DMS153 (cell line): ENCODE data around the gene COL1A1.
A peak's percentile ranks its signal among the peaks of the same experiment; 100 is the strongest.

Source experiments
- DNase-seq: peaks from one replicate; lab custom pipeline; 2025; lab: John Stamatoyannopoulos, UW

Gene COL1A1

DNA sequence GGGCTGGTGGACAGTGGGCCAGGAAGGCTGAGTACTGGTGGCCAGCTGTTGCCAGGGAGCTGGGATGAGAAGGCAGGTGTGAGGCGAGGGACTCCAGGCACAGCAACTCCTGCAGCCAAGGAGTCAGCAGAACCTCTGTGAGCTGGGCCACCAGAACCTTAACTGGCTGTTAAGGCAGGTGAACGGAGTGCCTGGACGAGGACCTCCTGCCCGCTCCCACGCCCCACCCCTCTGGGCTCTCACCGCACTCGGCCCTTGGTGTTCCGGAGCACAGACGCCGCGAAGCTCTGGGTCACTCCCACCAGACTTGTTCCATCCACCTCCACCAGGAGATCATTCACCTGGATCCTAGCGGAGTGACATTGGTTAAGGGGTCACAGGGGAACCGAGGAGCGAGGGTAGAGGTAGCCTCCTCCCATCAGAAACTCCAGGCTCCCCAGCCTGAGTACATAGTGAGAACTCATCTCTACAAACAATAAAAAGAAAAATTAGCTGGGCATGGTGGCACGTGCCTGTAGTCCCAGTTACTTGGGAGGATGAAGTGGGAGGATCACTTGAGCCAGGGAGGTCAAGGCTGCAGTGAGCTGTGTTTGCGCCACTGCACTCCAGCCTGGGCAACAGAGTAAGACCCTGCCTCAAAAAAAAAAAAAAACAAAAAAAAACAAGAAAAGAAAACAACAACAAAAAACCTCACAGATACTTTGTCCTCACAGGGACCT, 60.2 kb downstream of the COL1A1 start:
- no peak for DNase-seq

DNA sequence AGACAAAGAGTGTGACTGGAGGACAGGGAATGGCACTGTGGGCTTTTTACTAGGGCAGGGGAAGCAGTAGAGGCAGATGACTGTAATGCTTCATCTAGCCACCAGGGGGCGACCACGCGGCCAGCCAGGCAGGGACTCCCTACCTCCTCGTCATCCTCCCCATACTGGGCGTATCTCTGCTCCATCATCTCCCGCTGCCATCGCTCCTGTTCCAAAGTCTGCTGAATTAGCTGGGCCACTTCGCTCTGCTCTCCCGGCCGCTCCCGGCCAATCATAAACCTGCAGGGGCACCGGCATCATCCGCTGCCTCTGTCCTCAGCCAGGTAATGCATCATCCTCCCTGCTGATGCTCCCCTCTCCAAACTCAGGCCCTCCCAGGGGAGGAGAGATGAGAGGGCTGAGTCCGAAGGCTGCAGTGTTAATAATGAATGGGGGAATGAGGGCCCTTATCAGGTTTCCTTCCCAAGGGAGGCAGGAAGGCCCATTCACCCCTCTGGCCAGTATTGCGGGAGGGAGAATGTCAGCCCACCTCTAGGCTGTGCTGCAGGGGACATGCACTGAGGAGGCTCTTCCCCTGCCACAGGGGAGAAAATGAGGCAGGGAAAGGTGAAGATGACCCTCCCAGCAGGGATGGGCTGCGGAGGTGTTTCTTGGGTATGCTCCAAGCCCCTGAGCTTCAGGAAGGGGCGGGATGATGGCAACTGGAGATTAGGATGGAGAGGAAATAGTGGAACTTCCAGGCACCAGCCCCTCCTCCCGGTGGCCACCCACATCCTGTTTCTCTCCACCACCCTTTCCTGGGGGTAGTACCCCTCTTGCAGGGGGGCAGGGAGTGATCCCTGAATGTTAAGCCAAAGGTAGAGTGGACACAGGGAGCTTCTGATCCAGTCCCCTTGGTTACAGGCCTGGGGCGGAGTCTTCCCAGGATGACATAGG, 61.2 kb downstream of the COL1A1 start:
- peak; percentile 35 for DNase-seq

- no peak for DNase-seq
Measured at GRCh38 chr17:50139185-50139783, 62.1 kb downstream of the COL1A1 start.

DNA sequence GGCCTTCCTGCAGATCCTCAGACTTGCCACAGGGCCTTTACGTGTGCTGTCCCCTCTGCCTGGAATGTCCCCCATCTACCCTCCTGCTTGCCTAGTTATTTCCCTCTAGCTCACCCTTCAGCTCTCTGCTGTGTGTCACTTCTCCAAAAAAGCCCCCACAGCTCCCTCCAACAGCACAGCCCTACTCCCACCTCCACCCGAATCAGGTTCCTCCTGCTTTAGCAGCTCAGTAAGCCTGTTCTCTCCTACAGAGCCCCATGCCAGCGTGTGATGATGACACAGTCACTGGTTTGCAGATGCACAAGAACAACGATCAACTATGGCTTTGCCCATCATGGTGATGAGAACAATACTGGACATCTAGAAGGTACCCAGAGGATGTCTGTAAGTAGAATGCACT, 64.4 kb downstream of the COL1A1 start:
- DNase-seq, result no peak

- DNase-seq, result no peak
Measured at GRCh38 chr17:50136096-50136687, 65.2 kb downstream of the COL1A1 start.

GRCh38 chr17:50135316-50136095, 65.9 kb downstream of the COL1A1 start:
- DNase-seq, result no peak

- no peak for DNase-seq
Measured at GRCh38 chr17:50134206-50135110, 67.0 kb downstream of the COL1A1 start.

GRCh38 chr17:50133769-50134099, 67.7 kb downstream of the COL1A1 start:
- DNase-seq, result no peak
